ENCODE data around the gene CACNA1D. TPM values are rescaled to one million over a fixed set of nuclear protein-coding genes. Genes with fewer than 3 reads are reported as not detected.

Gene CACNA1D
- total and polyA plus RNA-seq, 2 donors from 2014 or later = 3.7 to 35.7 TPM

DNA sequence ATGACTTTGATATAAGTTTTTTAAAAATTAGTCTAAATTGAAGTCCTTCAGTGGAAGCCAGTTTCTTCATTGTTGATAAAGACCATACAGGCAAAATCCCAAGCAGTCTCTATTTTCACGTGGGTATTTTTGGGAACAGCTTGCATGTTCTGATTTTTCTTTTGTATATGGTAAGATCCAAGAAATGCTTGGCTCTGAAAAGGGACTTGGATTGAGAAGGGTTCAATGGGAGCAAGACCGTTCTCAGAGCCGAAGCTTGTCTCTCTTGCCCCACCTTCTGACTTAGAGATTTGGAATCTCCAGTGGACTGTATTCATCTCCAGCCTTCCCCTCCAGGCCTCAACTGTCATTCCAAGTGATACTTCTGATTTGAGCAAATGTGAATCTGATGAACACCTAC is 176.3 kb downstream of the CACNA1D start:
- no peak overlapping the region for H3K4me3 ChIP-seq (ENCODE audit: low read length in 3 of 3)
- no peak for DNase-seq
- no peaks in the 10 kb centered on the region for H3K36me3 ChIP-seq (ENCODE audit: control insufficient read depth in 2 of 3, insufficient read depth in 3 of 3, low read length in 3 of 3)
- intact Hi-C loops (cut with DNase I) = no loop called here
- H3K9ac ChIP-seq (ENCODE audit: low read length in 3 of 3) = no peak overlapping the region
- no peak for TF ChIP-seq CTCF (IDR thresholded peaks at IDR 0.05; ENCODE audit: borderline replicate concordance, extremely low read depth, insufficient read depth)
- FAIRE-seq = no peak
- no peaks in the 10 kb centered on the region for H3K9me3 ChIP-seq (ENCODE audit: control insufficient read depth in 2 of 3, insufficient read depth in 1 of 3, low read length in 3 of 3)
- no peaks in the 10 kb centered on the region for H3K27me3 ChIP-seq (ENCODE audit: control insufficient read depth, insufficient read depth, low read length)
- no peak overlapping the region for H3K27ac ChIP-seq (ENCODE audit: low read depth in 2 of 2, low read length in 2 of 2)
- H3K4me1 ChIP-seq (ENCODE audit: control insufficient read depth in 2 of 3, insufficient read depth in 2 of 3, low read depth in 1 of 3, low read length in 3 of 3) = peaks cover 0 to 4% (median 2%) of the 10 kb centered on the region in 3 donors

DNA sequence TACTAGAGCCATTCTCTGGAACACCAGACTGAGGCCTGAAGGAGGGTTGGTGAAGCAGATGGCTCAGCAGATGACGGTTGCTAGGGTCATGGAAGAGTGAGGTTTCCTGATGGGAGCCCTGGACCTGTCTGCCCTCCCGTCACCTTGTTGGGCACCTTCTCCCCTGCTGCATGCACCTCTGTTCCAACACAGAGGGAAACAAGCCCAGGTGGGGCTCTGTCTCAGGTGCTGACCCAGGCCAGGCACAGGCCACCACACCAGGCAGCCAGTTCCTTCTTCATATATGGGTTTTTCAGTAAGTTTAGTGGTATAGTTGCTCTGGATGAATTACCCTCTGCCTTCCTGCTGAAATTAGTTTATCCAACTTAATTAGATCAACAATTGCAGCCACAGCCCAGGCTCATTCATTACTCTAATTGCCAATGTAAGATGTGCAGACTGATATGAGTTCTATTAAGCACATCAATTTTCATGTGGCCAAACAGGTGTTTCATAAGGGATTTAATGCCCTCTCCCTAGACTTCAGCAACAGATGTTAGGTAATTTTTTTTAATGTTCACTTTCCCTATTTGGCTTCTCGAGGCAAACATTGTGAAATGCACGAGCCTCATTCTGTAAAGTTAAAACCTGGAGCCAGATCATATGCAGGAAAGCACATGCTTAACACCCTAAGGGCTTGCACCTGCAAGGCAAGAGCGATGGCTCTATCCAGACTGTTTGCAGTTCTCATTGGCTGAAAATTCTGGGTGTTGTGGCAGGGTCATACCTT is 177.0 kb downstream of the CACNA1D start:
- no peak for TF ChIP-seq CTCF (IDR thresholded peaks at IDR 0.05; ENCODE audit: borderline replicate concordance, extremely low read depth, insufficient read depth)
- FAIRE-seq (no peak), DNase-seq (peak in 1 of 5 donors; percentile 39)
- Histone ChIP-seq H3K27ac (ENCODE audit: low read depth in 2 of 2, low read length in 2 of 2) (no peak overlapping the region), H3K27me3 (ENCODE audit: control insufficient read depth, insufficient read depth, low read length) (no peaks in the 10 kb centered on the region), H3K4me3 (ENCODE audit: low read length in 3 of 3) (no peak overlapping the region), H3K9ac (ENCODE audit: low read length in 3 of 3) (no peak overlapping the region), H3K36me3 (ENCODE audit: control insufficient read depth in 2 of 3, insufficient read depth in 3 of 3, low read length in 3 of 3) (no peaks in the 10 kb centered on the region), H3K9me3 (ENCODE audit: control insufficient read depth in 2 of 3, insufficient read depth in 1 of 3, low read length in 3 of 3) (no peaks in the 10 kb centered on the region), H3K4me1 (ENCODE audit: control insufficient read depth in 2 of 3, insufficient read depth in 2 of 3, low read depth in 1 of 3, low read length in 3 of 3) (peaks cover 0 to 4% (median 2%) of the 10 kb centered on the region in 3 donors)
- intact Hi-C loops (cut with DNase I) = no loop called here

DNA sequence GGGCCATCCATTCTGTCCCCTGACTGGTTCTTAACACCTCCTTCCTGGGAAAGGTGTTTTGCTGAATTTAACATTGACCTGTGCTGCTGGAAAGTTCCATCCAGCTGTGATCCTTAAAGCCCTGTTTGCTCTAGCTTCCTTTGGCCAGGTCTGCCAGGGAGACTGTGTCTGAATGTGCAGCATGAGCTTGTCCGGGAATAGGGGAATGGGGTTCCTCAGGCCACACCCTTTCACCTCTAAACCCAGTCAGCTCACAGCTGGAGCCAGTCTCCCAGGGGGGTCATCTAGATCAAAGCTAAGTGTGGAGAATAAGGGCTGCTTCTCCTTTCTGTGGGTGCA is 177.5 kb downstream of the CACNA1D start:
- DNase-seq = no peak
- Histone ChIP-seq H3K4me3 (ENCODE audit: low read length in 3 of 3) (no peak overlapping the region), H3K4me1 (ENCODE audit: control insufficient read depth in 2 of 3, insufficient read depth in 2 of 3, low read depth in 1 of 3, low read length in 3 of 3) (peaks cover 0 to 4% (median 2%) of the 10 kb centered on the region in 3 donors), H3K27me3 (ENCODE audit: control insufficient read depth, insufficient read depth, low read length) (no peaks in the 10 kb centered on the region), H3K27ac (ENCODE audit: low read depth in 2 of 2, low read length in 2 of 2) (no peak overlapping the region), H3K9ac (ENCODE audit: low read length in 3 of 3) (no peak overlapping the region), H3K9me3 (ENCODE audit: control insufficient read depth in 2 of 3, insufficient read depth in 1 of 3, low read length in 3 of 3) (no peaks in the 10 kb centered on the region), H3K36me3 (ENCODE audit: control insufficient read depth in 2 of 3, insufficient read depth in 3 of 3, low read length in 3 of 3) (no peaks in the 10 kb centered on the region)
- intact Hi-C loops (cut with DNase I) = no loop called here
- TF ChIP-seq CTCF (IDR thresholded peaks at IDR 0.05; ENCODE audit: borderline replicate concordance, extremely low read depth, insufficient read depth) = no peak
- no peak for FAIRE-seq

Measured in kidney (tissue), 14 donors.